HL-60 (cell line): ENCODE results near the gene TEX101.
A peak's percentile ranks its signal among the peaks of the same experiment; 100 is the strongest.

Experiments
- DNase-seq, 2 experiments: peaks; one replicate each; pipeline ENCODE4 v3.0.0-alpha.2; 2010 to 2020; ENCODE audit warnings: low read depth in 1 of 2, low spot score in 1 of 2
- H3K27ac ChIP-seq: fragments of 250-450 bp; sonication (Bioruptor Pico); replicated peaks from 2 replicates; pipeline ENCODE4 v1.5.1; 2020; ENCODE audit warnings: mild to moderate bottlenecking, moderate library complexity
- H3K27me3 ChIP-seq: fragments of 250-450 bp; sonication (Bioruptor Pico); 2 replicates; pipeline ENCODE4 v1.5.1; 2021; ENCODE audit warnings: mild to moderate bottlenecking, moderate library complexity; ENCODE audit not compliant: insufficient read depth, poor library complexity, severe bottlenecking
- H3K4me3 ChIP-seq: replicated peaks from 2 replicates; pipeline ENCODE4 v1.5.1; 2011; ENCODE audit warnings: mild to moderate bottlenecking, control low read depth, low read length; ENCODE audit not compliant: insufficient read depth
- CTCF ChIP-seq: IDR thresholded peaks from one replicate; pipeline ENCODE4 v1.5.1; 2011; ENCODE audit warnings: low read length, control low read depth, inconsistent platforms; ENCODE audit not compliant: insufficient read depth
- GABPA ChIP-seq: IDR thresholded peaks from 2 replicates; pipeline ENCODE4 v1.6.1; 2012; ENCODE audit warnings: low read depth
- POLR2AphosphoS5 ChIP-seq: IDR thresholded peaks from 2 replicates; pipeline ENCODE4 v1.6.1; 2012; ENCODE audit warnings: low read depth
- REST ChIP-seq: IDR thresholded peaks from 2 replicates; pipeline ENCODE4 v1.6.1; 2012; ENCODE audit warnings: low read depth; ENCODE audit not compliant: insufficient replicate concordance
- SPI1 ChIP-seq: IDR thresholded peaks from 2 replicates; pipeline ENCODE4 v1.6.1; 2012; ENCODE audit warnings: low read depth, mild to moderate bottlenecking, borderline replicate concordance

The TEX101 gene

GRCh38 chr19:43444531-43445287 lies 30.0 kb downstream of the TEX101 start:
- Histone ChIP-seq H3K4me3 (no peak overlapping the region), H3K27me3 (no peaks in the 10 kb centered on the region), H3K27ac (no peak overlapping the region)
- peak; percentile 50 to 72 for DNase-seq
- peak; percentile 73; the same call in 1 of the 2 replicates for TF ChIP-seq POLR2AphosphoS5
- no peak for TF ChIP-seq GABPA
- no peak for TF ChIP-seq REST
- TF ChIP-seq SPI1 = peak; percentile 65; the same call in 1 of the 2 replicates
- no peak for TF ChIP-seq CTCF

GRCh38 chr19:43445426-43445825 lies 30.7 kb downstream of the TEX101 start:
- no peaks in the 10 kb centered on the region for H3K27me3 ChIP-seq
- DNase-seq = no peak
- no peak overlapping the region for H3K4me3 ChIP-seq
- TF ChIP-seq SPI1 (no peak), CTCF (no peak), REST (no peak), POLR2AphosphoS5 (no peak), GABPA (no peak)
- no peak overlapping the region for H3K27ac ChIP-seq

- peak; percentile 85 for TF ChIP-seq CTCF
- TF ChIP-seq REST = no peak
Observed at GRCh38 chr19:43446746-43447489, 32.2 kb downstream of the TEX101 start.

More at GRCh38 chr19:43446746-43447489, 32.2 kb downstream of the TEX101 start:
- Histone ChIP-seq H3K27ac (no peak overlapping the region), H3K27me3 (no peaks in the 10 kb centered on the region), H3K4me3 (no peak overlapping the region)
- peak in 1 of 2 experiments; percentile 72 for DNase-seq
